Germinal center (tissue), 1 donor: ENCODE results near the gene GOLGA2.

Experiments used
- DNase-seq: peaks from one replicate; pipeline ENCODE4 v3.0.0; 2012; ENCODE audit warnings: mixed read lengths, low spot score

Gene GOLGA2

GRCh38 chr9:128257086-128257825 is 18.6 kb downstream of the GOLGA2 start:
- DNase-seq, result no peak

GRCh38 chr9:128254855-128255759 is 20.7 kb downstream of the GOLGA2 start:
- peak; percentile 72 for DNase-seq

- DNase-seq, result no peak
These were observed 21.4 kb downstream of the GOLGA2 start for GRCh38 chr9:128254362-128254761.

GRCh38 chr9:128253991-128254346 is 21.8 kb downstream of the GOLGA2 start:
- DNase-seq, result no peak

- DNase-seq, result peak; percentile 49
These were observed 22.4 kb downstream of the GOLGA2 start for GRCh38 chr9:128253140-128253990.

- DNase-seq, result no peak
These were observed 23.3 kb downstream of the GOLGA2 start for GRCh38 chr9:128252317-128253139.

GRCh38 chr9:128251732-128252100 is 24.1 kb downstream of the GOLGA2 start:
- DNase-seq, result no peak

- DNase-seq, result no peak
These were observed 24.7 kb downstream of the GOLGA2 start for GRCh38 chr9:128250839-128251731.

- DNase-seq, result peak; percentile 96
These were observed 25.6 kb downstream of the GOLGA2 start for GRCh38 chr9:128249908-128250838.

- no peak for DNase-seq
These were observed 26.3 kb downstream of the GOLGA2 start for GRCh38 chr9:128249558-128249907.

GRCh38 chr9:128247226-128247803 is 28.5 kb downstream of the GOLGA2 start:
- DNase-seq, result no peak

GRCh38 chr9:128246471-128246870 is 29.3 kb downstream of the GOLGA2 start:
- DNase-seq, result no peak

- DNase-seq, result no peak
These were observed 30.2 kb downstream of the GOLGA2 start for GRCh38 chr9:128245421-128246151.

GRCh38 chr9:128244837-128245231 is 31.0 kb downstream of the GOLGA2 start:
- DNase-seq, result peak; percentile 22

- DNase-seq, result no peak
These were observed 31.5 kb downstream of the GOLGA2 start for GRCh38 chr9:128244091-128244836.

GRCh38 chr9:128243215-128244018 is 32.4 kb downstream of the GOLGA2 start:
- no peak for DNase-seq

- DNase-seq, result no peak
These were observed 33.0 kb downstream of the GOLGA2 start for GRCh38 chr9:128242828-128243214.
